ENCODE data around the gene TCF7L1. TPM values are rescaled to one million over a fixed set of nuclear protein-coding genes. Genes with fewer than 3 reads are reported as not detected.

TCF7L1 gene
- total RNA-seq, 2 experiments from 2014 or later: not detected

- intact Hi-C loops (cut with DNase I, micrococcal nuclease): no loop called here
- CTCF ChIA-PET: no interaction called here
- ATAC-seq (ENCODE audit: poor library complexity) (no peak), DNase-seq (no peak)
- no peaks in the 10 kb centered on the region for H3K36me3 ChIP-seq (ENCODE audit: insufficient read depth, low read length)
- H3K4me1 ChIP-seq (ENCODE audit: insufficient read depth, low read length): no peaks in the 10 kb centered on the region
- Mint-ChIP-seq H3K27me3 (peaks cover 6% of the 10 kb centered on the region), H3K4me3 (no peak overlapping the region), H3K27ac (no peak overlapping the region), H3K4me1 (ENCODE audit: low read depth) (no peaks in the 10 kb centered on the region), H3K9me3 (no peaks in the 10 kb centered on the region), H3K36me3 (ENCODE audit: low read depth) (no peaks in the 10 kb centered on the region)
- no peaks in the 10 kb centered on the region for H3K27me3 ChIP-seq (ENCODE audit: control insufficient read depth in 1 of 2, insufficient read depth in 2 of 2, low read length in 2 of 2)
- POLR2A ChIA-PET: no interaction called here
- no peak for TF ChIP-seq CTCF (IDR thresholded peaks at IDR 0.05)
- peaks cover 0 to 3% of the 10 kb centered on the region in 2 experiments for H3K9me3 ChIP-seq (ENCODE audit: control insufficient read depth in 1 of 2, insufficient read depth in 1 of 2, low read length in 2 of 2)
- H3K4me3 ChIP-seq (ENCODE audit: low read length): no peak overlapping the region
- no peak overlapping the region for H3K27ac ChIP-seq (ENCODE audit: low read depth in 1 of 2, low read length in 2 of 2)
Measured at GRCh38 chr2:85177031-85177824, 44.0 kb downstream of the TCF7L1 start.

GRCh38 chr2:85178154-85178553 is 45.0 kb downstream of the TCF7L1 start:
- CTCF ChIA-PET: no interaction called here
- TF ChIP-seq CTCF (IDR thresholded peaks at IDR 0.05): no peak
- POLR2A ChIA-PET: no interaction called here
- no peaks in the 10 kb centered on the region for H3K36me3 Mint-ChIP-seq (ENCODE audit: low read depth)
- no peaks in the 10 kb centered on the region for H3K4me1 Mint-ChIP-seq (ENCODE audit: low read depth)
- no peaks in the 10 kb centered on the region for H3K9me3 ChIP-seq (ENCODE audit: control insufficient read depth in 1 of 2, insufficient read depth in 1 of 2, low read length in 2 of 2)
- no peak overlapping the region for H3K4me3 Mint-ChIP-seq
- ATAC-seq (ENCODE audit: poor library complexity) (no peak), DNase-seq (no peak)
- peaks cover 6% of the 10 kb centered on the region for H3K27me3 Mint-ChIP-seq
- intact Hi-C loops (cut with DNase I, micrococcal nuclease): no loop called here
- no peaks in the 10 kb centered on the region for H3K27me3 ChIP-seq (ENCODE audit: control insufficient read depth in 1 of 2, insufficient read depth in 2 of 2, low read length in 2 of 2)
- H3K27ac Mint-ChIP-seq: no peak overlapping the region
- H3K4me1 ChIP-seq (ENCODE audit: insufficient read depth, low read length): no peaks in the 10 kb centered on the region
- no peak overlapping the region for H3K27ac ChIP-seq (ENCODE audit: low read depth in 1 of 2, low read length in 2 of 2)
- no peak overlapping the region for H3K4me3 ChIP-seq (ENCODE audit: low read length)
- H3K9me3 Mint-ChIP-seq: no peaks in the 10 kb centered on the region
- H3K36me3 ChIP-seq (ENCODE audit: insufficient read depth, low read length): no peaks in the 10 kb centered on the region

- Mint-ChIP-seq H3K4me1 (ENCODE audit: low read depth) (no peaks in the 10 kb centered on the region), H3K27ac (no peak overlapping the region), H3K36me3 (ENCODE audit: low read depth) (no peaks in the 10 kb centered on the region), H3K27me3 (peaks cover 6% of the 10 kb centered on the region), H3K4me3 (no peak overlapping the region), H3K9me3 (no peaks in the 10 kb centered on the region)
- DNase-seq (no peak), ATAC-seq (ENCODE audit: poor library complexity) (no peak)
- TF ChIP-seq CTCF (IDR thresholded peaks at IDR 0.05): no peak
- ChIA-PET CTCF (no interaction called here), POLR2A (no interaction called here)
- Histone ChIP-seq H3K36me3 (ENCODE audit: insufficient read depth, low read length) (no peaks in the 10 kb centered on the region), H3K4me1 (ENCODE audit: insufficient read depth, low read length) (no peaks in the 10 kb centered on the region), H3K4me3 (ENCODE audit: low read length) (no peak overlapping the region), H3K27ac (ENCODE audit: low read depth in 1 of 2, low read length in 2 of 2) (no peak overlapping the region), H3K27me3 (ENCODE audit: control insufficient read depth in 1 of 2, insufficient read depth in 2 of 2, low read length in 2 of 2) (no peaks in the 10 kb centered on the region), H3K9me3 (ENCODE audit: control insufficient read depth in 1 of 2, insufficient read depth in 1 of 2, low read length in 2 of 2) (no peaks in the 10 kb centered on the region)
- intact Hi-C loops (cut with DNase I, micrococcal nuclease): no loop called here
Measured at GRCh38 chr2:85178980-85179411, 45.8 kb downstream of the TCF7L1 start.
